Brain microvascular endothelial cell (primary cell): ENCODE measurements around the gene MSANTD1.

Source experiments
- DNase-seq: peaks from one replicate; pipeline ENCODE4 v3.0.0-alpha.2; 2020
- H3K27ac ChIP-seq: fragments of 250-450 bp; sonication (Bioruptor Pico); 2 replicates; pipeline ENCODE4 v1.5.1; 2020; ENCODE audit warnings: mild to moderate bottlenecking, moderate library complexity
- H3K27me3 ChIP-seq: fragments of 250-450 bp; sonication (Bioruptor Pico); replicated peaks from 2 replicates; pipeline ENCODE4 v1.5.1; 2020; ENCODE audit warnings: mild to moderate bottlenecking
- H3K36me3 ChIP-seq: fragments of 250-450 bp; sonication (Bioruptor Pico); replicated peaks from 2 replicates; pipeline ENCODE4 v1.5.1; 2020; ENCODE audit warnings: mild to moderate bottlenecking
- H3K4me3 ChIP-seq: 2 replicates; pipeline ENCODE4 v1.5.1; 2011; ENCODE audit warnings: low read depth, mild to moderate bottlenecking, control low read depth, low read length, moderate library complexity
- in situ Hi-C: cut with HindIII; loops from 2 replicates; pipeline ENCODE4 v1.10.0; 2017; ENCODE audit warnings: low sequenced_read_pairs, low pct_ligation_motif_present
- TF ChIP-seq, protein P1 (sequence below): IDR thresholded peaks from 2 replicates; pipeline ENCODE4 v1.5.1; 2011; ENCODE audit warnings: low read depth, mild to moderate bottlenecking, moderate library complexity, low read length, control low read depth, inconsistent platforms; ENCODE audit errors: missing control alignments

The MSANTD1 gene

GRCh38 chr4:3208826-3209225, 40.1 kb upstream of the MSANTD1 start:
- Histone ChIP-seq H3K27me3 (no peaks in the 10 kb centered on the region), H3K27ac (no peak overlapping the region), H3K36me3 (peaks cover 47% of the 10 kb centered on the region), H3K4me3 (no peak overlapping the region)
- in situ Hi-C loops: no loop called here
- TF ChIP-seq, protein P1, sequence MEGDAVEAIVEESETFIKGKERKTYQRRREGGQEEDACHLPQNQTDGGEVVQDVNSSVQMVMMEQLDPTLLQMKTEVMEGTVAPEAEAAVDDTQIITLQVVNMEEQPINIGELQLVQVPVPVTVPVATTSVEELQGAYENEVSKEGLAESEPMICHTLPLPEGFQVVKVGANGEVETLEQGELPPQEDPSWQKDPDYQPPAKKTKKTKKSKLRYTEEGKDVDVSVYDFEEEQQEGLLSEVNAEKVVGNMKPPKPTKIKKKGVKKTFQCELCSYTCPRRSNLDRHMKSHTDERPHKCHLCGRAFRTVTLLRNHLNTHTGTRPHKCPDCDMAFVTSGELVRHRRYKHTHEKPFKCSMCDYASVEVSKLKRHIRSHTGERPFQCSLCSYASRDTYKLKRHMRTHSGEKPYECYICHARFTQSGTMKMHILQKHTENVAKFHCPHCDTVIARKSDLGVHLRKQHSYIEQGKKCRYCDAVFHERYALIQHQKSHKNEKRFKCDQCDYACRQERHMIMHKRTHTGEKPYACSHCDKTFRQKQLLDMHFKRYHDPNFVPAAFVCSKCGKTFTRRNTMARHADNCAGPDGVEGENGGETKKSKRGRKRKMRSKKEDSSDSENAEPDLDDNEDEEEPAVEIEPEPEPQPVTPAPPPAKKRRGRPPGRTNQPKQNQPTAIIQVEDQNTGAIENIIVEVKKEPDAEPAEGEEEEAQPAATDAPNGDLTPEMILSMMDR: no peak
- DNase-seq: no peak

DNA sequence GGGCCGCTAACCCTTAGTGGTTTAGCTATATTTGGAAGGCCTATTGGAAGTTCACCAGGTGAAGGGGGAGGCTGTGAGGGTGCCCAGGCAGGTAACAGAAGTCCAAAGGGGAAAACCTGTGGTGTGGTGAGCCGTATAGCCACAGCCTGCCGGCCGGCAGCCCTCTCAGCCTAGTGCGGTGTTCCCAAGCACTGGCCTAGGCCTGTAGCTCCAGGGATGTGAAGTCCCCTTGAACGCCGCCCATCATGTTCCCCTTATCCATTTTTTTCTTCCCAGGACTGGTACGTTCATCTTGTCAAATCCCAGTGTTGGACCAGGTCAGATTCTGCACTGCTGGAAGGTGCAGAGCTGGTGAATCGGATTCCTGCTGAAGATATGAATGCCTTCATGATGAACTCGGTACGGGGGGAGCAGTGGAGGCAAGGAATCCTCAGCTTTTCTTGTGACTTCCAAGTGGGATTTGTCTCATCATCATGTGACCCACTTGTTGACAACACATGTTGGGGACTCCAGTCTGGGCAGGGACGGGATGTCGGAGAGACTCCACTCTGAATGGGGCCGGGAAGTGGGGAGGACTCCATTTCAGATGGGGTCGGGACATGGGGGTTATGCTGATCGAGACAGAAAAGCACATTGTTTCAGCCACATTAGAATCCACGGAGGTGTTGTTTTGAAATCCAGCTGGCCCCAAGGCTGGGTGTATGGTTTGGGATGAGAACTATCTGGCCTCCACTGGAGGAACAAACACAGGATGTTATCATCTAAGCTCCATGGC, 39.2 kb upstream of the MSANTD1 start:
- TF ChIP-seq, protein P1: no peak
- no peak overlapping the region for H3K4me3 ChIP-seq
- peaks cover 51% of the 10 kb centered on the region for H3K36me3 ChIP-seq
- no peaks in the 10 kb centered on the region for H3K27me3 ChIP-seq
- no peak for DNase-seq
- in situ Hi-C loops: no loop called here
- no peak overlapping the region for H3K27ac ChIP-seq

DNA sequence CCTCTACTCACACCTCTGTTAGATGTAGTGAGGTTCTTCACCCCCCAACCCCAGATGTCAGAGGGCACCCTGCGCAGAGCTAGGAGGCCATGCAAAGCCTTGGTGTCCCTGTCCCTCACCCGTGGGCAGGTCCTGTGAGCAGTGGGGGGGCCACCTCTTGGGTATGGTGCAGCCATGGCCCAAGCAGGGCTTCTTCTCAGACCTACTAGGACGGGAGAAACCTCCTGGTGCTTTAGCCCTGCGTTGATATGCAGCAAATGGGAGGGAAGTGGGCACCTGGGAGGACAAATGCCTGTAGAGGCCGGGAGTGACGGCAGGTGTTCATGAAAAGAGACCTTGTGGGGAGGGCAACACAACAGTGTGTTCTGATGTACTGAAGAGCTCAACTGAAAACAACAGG, 38.5 kb upstream of the MSANTD1 start:
- Histone ChIP-seq H3K27ac (no peak overlapping the region), H3K27me3 (no peaks in the 10 kb centered on the region), H3K4me3 (no peak overlapping the region), H3K36me3 (peaks cover 59% of the 10 kb centered on the region)
- no peak for DNase-seq
- in situ Hi-C loops: no loop called here
- TF ChIP-seq, protein P1: no peak

GRCh38 chr4:3211866-3212265, 37.1 kb upstream of the MSANTD1 start:
- H3K36me3 ChIP-seq: peaks cover 62% of the 10 kb centered on the region
- TF ChIP-seq, protein P1: no peak
- no peak for DNase-seq
- no peak overlapping the region for H3K27ac ChIP-seq
- H3K27me3 ChIP-seq: no peaks in the 10 kb centered on the region
- in situ Hi-C loops: no loop called here
- H3K4me3 ChIP-seq: no peak overlapping the region

DNA sequence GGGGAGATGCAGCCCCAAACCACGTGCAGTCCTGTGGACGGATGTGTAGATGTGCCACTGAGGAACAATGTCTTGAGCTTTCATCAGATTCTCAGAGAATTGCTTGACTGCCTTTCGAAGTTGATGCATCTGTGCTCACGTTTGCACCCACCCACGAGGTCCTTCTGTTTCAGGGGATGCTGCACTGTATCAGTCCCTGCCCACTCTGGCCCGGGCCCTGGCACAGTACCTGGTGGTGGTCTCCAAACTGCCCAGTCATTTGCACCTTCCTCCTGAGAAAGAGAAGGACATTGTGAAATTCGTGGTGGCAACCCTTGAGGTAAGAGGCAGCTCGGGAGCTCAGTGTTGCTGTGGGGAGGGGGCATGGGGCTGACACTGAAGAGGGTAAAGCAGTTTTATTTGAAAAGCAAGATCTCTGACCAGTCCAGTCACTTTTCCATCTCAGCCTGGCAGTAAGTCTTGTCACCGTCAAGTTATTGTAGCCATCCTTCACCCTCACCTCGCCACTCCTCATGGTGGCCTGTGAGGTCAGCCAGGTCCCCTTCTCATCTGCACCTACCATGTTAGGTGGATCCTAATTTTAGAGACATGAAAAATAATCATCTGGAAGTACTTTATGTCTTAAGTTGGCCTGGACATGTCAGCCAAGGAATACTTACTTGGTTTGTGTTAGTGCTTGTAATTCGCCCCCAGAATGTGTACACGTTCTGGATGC, 36.4 kb upstream of the MSANTD1 start:
- H3K27ac ChIP-seq: no peak overlapping the region
- TF ChIP-seq, protein P1: no peak
- DNase-seq: no peak
- no peaks in the 10 kb centered on the region for H3K27me3 ChIP-seq
- no peak overlapping the region for H3K4me3 ChIP-seq
- in situ Hi-C loops: no loop called here
- H3K36me3 ChIP-seq: peaks cover 62% of the 10 kb centered on the region

DNA sequence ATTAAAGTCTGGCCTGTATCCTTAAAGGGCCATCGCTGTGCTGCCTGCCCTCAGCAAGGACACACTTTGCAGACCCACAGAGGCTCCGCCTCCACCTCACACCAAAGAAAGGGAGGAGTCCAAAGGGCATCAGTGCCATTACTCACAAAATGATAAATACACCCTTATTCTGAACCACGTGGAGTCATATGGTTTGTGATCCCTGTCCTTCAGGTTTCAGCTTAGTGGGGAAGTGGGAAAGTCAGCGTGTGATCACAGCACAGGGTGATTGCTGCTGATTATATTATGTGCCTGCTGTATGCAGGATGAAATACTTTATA, 35.9 kb upstream of the MSANTD1 start:
- H3K27ac ChIP-seq: no peak overlapping the region
- no peak for DNase-seq
- H3K4me3 ChIP-seq: no peak overlapping the region
- TF ChIP-seq, protein P1: no peak
- no peaks in the 10 kb centered on the region for H3K27me3 ChIP-seq
- peaks cover 64% of the 10 kb centered on the region for H3K36me3 ChIP-seq
- in situ Hi-C loops: no loop called here
